SK-N-SH (cell line): ENCODE data around the gene TNPO2. TPM values are rescaled to one million over a fixed set of nuclear protein-coding genes. Genes with fewer than 3 reads are reported as not detected.
A peak's percentile ranks its signal among the peaks of the same experiment; 100 is the strongest.

ENCODE experiments used
- CTCF ChIA-PET: fragments of 300-600, 350-600 bp; formaldehyde crosslinking; extraction: SDS; loops from one replicate; lab custom pipeline; 2021; lab: Yijun Ruan, JAX
- POLR2A ChIA-PET: fragments of 350-600 bp; sonication (Branson Sonifier 250); formaldehyde crosslinking; extraction: SDS; loops from one replicate; lab custom pipeline; 2020; ENCODE audit warnings: antibody characterized with exemption, inconsistent platforms; lab: Yijun Ruan, JAX
- DNase-seq: peaks from one replicate; pipeline ENCODE4 v3.0.0; 2012
- H2AFZ ChIP-seq: fragments of 200-600 bp; sonication (generic); 2 replicates; pipeline ENCODE4 v1.8.1; 2016; ENCODE audit warnings: antibody characterized with exemption, mild to moderate bottlenecking, low read depth
- H3F3A ChIP-seq: fragments of 200-600 bp; sonication (generic); replicated peaks from 2 replicates; pipeline ENCODE3; 2016; ENCODE audit warnings: antibody characterized with exemption, mild to moderate bottlenecking; ENCODE audit not compliant: insufficient read depth
- H3K27ac ChIP-seq, 2 experiments: fragments of 200-500 bp in 1 of 2; fragments of 200-600 bp in 1 of 2; sonication (Bioruptor generic) in 1 of 2; sonication (generic), shearing (Covaris generic) in 1 of 2; 2 replicates each; pipeline versions ENCODE4 v1.5.1 to v1.6.1; 2014 to 2016; ENCODE audit warnings: low read depth in 2 of 2, inconsistent platforms in 1 of 2, low read length in 1 of 2, mild to moderate bottlenecking in 1 of 2, mixed read lengths in 1 of 2
- H3K27me3 ChIP-seq: fragments of 200-600 bp; sonication (generic), shearing (Covaris generic); 2 replicates; pipeline ENCODE4 v1.6.1; 2016; ENCODE audit warnings: mixed run types; ENCODE audit not compliant: insufficient read depth
- H3K36me3 ChIP-seq, 2 experiments: fragments of 200-500 bp in 1 of 2; fragments of 200-600 bp in 1 of 2; sonication (Bioruptor generic) in 1 of 2; sonication (generic) in 1 of 2; replicated peaks in 1 of 2; 2 replicates each; pipeline versions ENCODE3 to v1.5.1; 2014 to 2016; ENCODE audit warnings: low read length in 1 of 2, mild to moderate bottlenecking in 1 of 2; ENCODE audit not compliant: insufficient read depth in 2 of 2, control insufficient read depth in 1 of 2
- H3K4me1 ChIP-seq, 2 experiments: fragments of 200-500 bp in 1 of 2; fragments of 200-600 bp in 1 of 2; sonication (Bioruptor generic) in 1 of 2; sonication (generic), shearing (Covaris generic) in 1 of 2; 2 replicates each; pipeline versions ENCODE4 v1.5.1 to v1.6.1; 2014 to 2016; ENCODE audit warnings: low read depth in 1 of 2, low read length in 1 of 2, mixed run types in 1 of 2; ENCODE audit not compliant: insufficient read depth in 2 of 2, control insufficient read depth in 1 of 2
- H3K4me2 ChIP-seq: fragments of 200-600 bp; sonication (generic), shearing (Covaris generic); 2 replicates; pipeline ENCODE4 v1.6.1; 2017; ENCODE audit warnings: mixed run types
- H3K4me3 ChIP-seq, 2 experiments: fragments of 200-500 bp in 1 of 2; fragments of 200-600 bp in 1 of 2; sonication (Bioruptor generic) in 1 of 2; sonication (generic), shearing (Covaris generic) in 1 of 2; 2 replicates each; pipeline versions ENCODE4 v1.5.1 to v1.8.1; 2014 to 2016; ENCODE audit warnings: low read depth in 2 of 2, inconsistent platforms in 1 of 2, low read length in 1 of 2, mild to moderate bottlenecking in 1 of 2, mixed read lengths in 1 of 2, moderate library complexity in 1 of 2
- H3K79me2 ChIP-seq: fragments of 200-600 bp; sonication (generic); 2 replicates; pipeline ENCODE4 v1.8.1; 2017; ENCODE audit warnings: mild to moderate bottlenecking; ENCODE audit not compliant: insufficient read depth
- H3K9ac ChIP-seq: fragments of 200-600 bp; sonication (generic); 2 replicates; pipeline ENCODE4 v1.6.1; 2017; ENCODE audit warnings: mixed run types
- H3K9me2 ChIP-seq: fragments of 200-600 bp; sonication (generic); 2 replicates; pipeline ENCODE4 v1.6.1; 2017; ENCODE audit warnings: mixed run types
- H3K9me3 ChIP-seq: fragments of 200-600 bp; sonication (generic); 2 replicates; pipeline ENCODE4 v1.6.1; 2017; ENCODE audit warnings: mixed run types, mild to moderate bottlenecking, moderate library complexity
- H4K20me1 ChIP-seq: fragments of 200-600 bp; sonication (generic); 2 replicates; pipeline ENCODE4 v1.6.1; 2017; ENCODE audit warnings: mild to moderate bottlenecking, mixed run types; ENCODE audit not compliant: insufficient read depth
- CHD2 ChIP-seq: fragments of 150-350 bp; IDR thresholded peaks from 2 replicates; pipeline ENCODE4 v1.6.1; 2018; ENCODE audit warnings: low read length; ENCODE audit not compliant: partially characterized antibody
- CTCF ChIP-seq: fragments of 200-600 bp; sonication (generic); IDR thresholded peaks from 2 replicates; pipeline ENCODE4 v1.6.1; 2017; ENCODE audit warnings: antibody characterized with exemption, mild to moderate bottlenecking, moderate library complexity
- ELF1 ChIP-seq: IDR thresholded peaks from 2 replicates; pipeline ENCODE4 v1.4.0; 2012
- EZH2phosphoT487 ChIP-seq: fragments of 200-600 bp; sonication (generic); IDR thresholded peaks from 2 replicates; pipeline ENCODE4 v1.6.1; 2017; ENCODE audit warnings: low read depth, mixed run types, mild to moderate bottlenecking, antibody characterized with exemption, moderate library complexity, borderline replicate concordance
- GABPA ChIP-seq: IDR thresholded peaks from 2 replicates; pipeline ENCODE4 v1.4.0; 2012; ENCODE audit warnings: low read depth, mild to moderate bottlenecking
- JUND ChIP-seq: IDR thresholded peaks from 2 replicates; pipeline ENCODE4 v1.4.0; 2012
- MEF2A ChIP-seq: IDR thresholded peaks from 2 replicates; pipeline ENCODE4 v1.4.0; 2012; ENCODE audit warnings: low read depth, borderline replicate concordance
- MXI1 ChIP-seq: IDR thresholded peaks from 2 replicates; pipeline ENCODE4 v1.6.1; 2012; ENCODE audit warnings: mild to moderate bottlenecking, low read depth, low read length, improper control_type of control experiment
- NRF1 ChIP-seq: IDR thresholded peaks from 2 replicates; pipeline ENCODE4 v1.6.1; 2012; ENCODE audit warnings: low read depth, mild to moderate bottlenecking, low read length
- PBX3 ChIP-seq: IDR thresholded peaks from 2 replicates; pipeline ENCODE4; 2012
- POLR2AphosphoS5 ChIP-seq: IDR thresholded peaks from 2 replicates; pipeline ENCODE4 v1.6.1; 2012; ENCODE audit warnings: low read depth, low read length
- RCOR1 ChIP-seq: fragments of 150-350 bp; IDR thresholded peaks from 2 replicates; pipeline ENCODE4 v1.6.1; 2017; ENCODE audit warnings: antibody characterized with exemption, low read length
- REST ChIP-seq: IDR thresholded peaks from 2 replicates; pipeline ENCODE4 v1.6.1; 2012; ENCODE audit warnings: mild to moderate bottlenecking, low read depth, low read length, moderate library complexity
- RFX5 ChIP-seq: IDR thresholded peaks from 2 replicates; pipeline ENCODE4 v1.6.1; 2012; ENCODE audit warnings: mild to moderate bottlenecking, improper control_type of control experiment, low read length
- RXRA ChIP-seq: IDR thresholded peaks from 2 replicates; pipeline ENCODE4 v1.4.0; 2012; ENCODE audit warnings: low read depth, mild to moderate bottlenecking, borderline replicate concordance
- SIN3A ChIP-seq: IDR thresholded peaks from 2 replicates; pipeline ENCODE4 v1.6.1; 2012; ENCODE audit warnings: low read depth, mild to moderate bottlenecking, low read length, moderate library complexity, borderline replicate concordance
- SMC3 ChIP-seq: IDR thresholded peaks from 2 replicates; pipeline ENCODE4 v1.6.1; 2012; ENCODE audit warnings: low read depth, low read length, improper control_type of control experiment
- TAF1 ChIP-seq: IDR thresholded peaks from 2 replicates; pipeline ENCODE4 v1.6.1; 2012; ENCODE audit warnings: low read depth, mild to moderate bottlenecking, low read length, moderate library complexity, borderline replicate concordance
- TEAD4 ChIP-seq: IDR thresholded peaks from 2 replicates; pipeline ENCODE4 v1.4.0; 2012; ENCODE audit warnings: mild to moderate bottlenecking, borderline replicate concordance; ENCODE audit not compliant: insufficient read depth
- USF1 ChIP-seq: IDR thresholded peaks from 2 replicates; pipeline ENCODE4 v1.4.0; 2012; ENCODE audit warnings: low read depth, borderline replicate concordance
- YY1 ChIP-seq: IDR thresholded peaks from 2 replicates; pipeline ENCODE4 v1.4.0; 2012; ENCODE audit warnings: low read depth, mild to moderate bottlenecking
- ZBTB33 ChIP-seq: IDR thresholded peaks from 2 replicates; pipeline ENCODE4 v1.4.0; 2012; ENCODE audit warnings: low read depth, borderline replicate concordance
- WGBS: methylation state at CpG from one replicate; pipeline ENCODE4 v1.1.6; 2017; ENCODE audit warnings: low lambda C conversion rate; 5-methylcytosine and 5-hydroxymethylcytosine counted together
- polyA plus RNA-seq, 3 experiments: library from polyadenylated mRNA; depleted of rRNA; stranded (reverse); fragments of >200 nt; gene quantifications; 2 replicates each; pipeline ENCODE4 v1.2.3, GENCODE V29; 2012

The TNPO2 gene
- polyA plus RNA-seq, 1 of the 3 experiments (the other 2 are of a cell fraction), result 82.4 TPM

- H3K4me2 ChIP-seq, result peak overlapping the region; percentile 90
- H3K9ac ChIP-seq, result peak overlapping the region; percentile 76
- peaks cover 51% of the 10 kb centered on the region for H3K79me2 ChIP-seq
- H2AFZ ChIP-seq, result peak overlapping the region; percentile 82
- no peaks in the 10 kb centered on the region for H3K27me3 ChIP-seq
- CTCF ChIA-PET, result interaction anchor here (1.0 to 2.9 kb wide), 6 partner anchors 8 to 117 kb away, joined by 3 to 13 read pairs (median 6); no protein-coding TSS in a partner anchor
- peaks cover 5 to 35% of the 10 kb centered on the region in 2 experiments; a peak in 2 of 4 replicates for H3K4me1 ChIP-seq
- H3K4me3 ChIP-seq, result peak overlapping the region; percentile 80 to 85
- under 1% methylated on average over 38 of the region's 64 CpGs for WGBS
- no peaks in the 10 kb centered on the region for H3K9me3 ChIP-seq
- H4K20me1 ChIP-seq, result no peaks in the 10 kb centered on the region
- no peaks in the 10 kb centered on the region for H3K9me2 ChIP-seq
- DNase-seq, result peak; percentile 82
- H3K27ac ChIP-seq, result peak overlapping the region; percentile 89 to 96
- H3K36me3 ChIP-seq, result peaks cover 17 to 21% of the 10 kb centered on the region in 2 experiments
- POLR2A ChIA-PET, result interaction anchor here (1.3 to 1.7 kb wide), 3 partner anchors 9 to 59 kb away, joined by 3 to 6 read pairs (median 4); partner anchors contain the start of genes DHPS, ZNF490 and ZNF791
- peaks cover 28% of the 10 kb centered on the region for H3F3A ChIP-seq
- TF ChIP-seq CHD2 (peak; percentile 60), RCOR1 (no peak), USF1 (0 out of 2 replicates have a peak, but pooled peaks have one; percentile 16), SMC3 (no peak), TEAD4 (no peak), RFX5 (no peak), ELF1 (peak; percentile 94; the same call in 1 of the 2 replicates), ZBTB33 (no peak), MEF2A (no peak), SIN3A (peak; percentile 43; the same call in 1 of the 2 replicates), CTCF (peak; percentile 20; the same call in 1 of the 2 replicates), RXRA (no peak), REST (0 out of 2 replicates have a peak, but pooled peaks have one; percentile 36), GABPA (peak; percentile 97), YY1 (peak; percentile 81), MXI1 (peak; percentile 84), EZH2phosphoT487 (no peak), NRF1 (no peak), PBX3 (peak; percentile 11; the same call in 1 of the 2 replicates), POLR2AphosphoS5 (peak; percentile 82), JUND (no peak; the same call in 1 of the 2 replicates), TAF1 (peak; percentile 60; the same call in 1 of the 2 replicates)
Measured at GRCh38 chr19:12669270-12670158, 54.2 kb downstream of the TNPO2 start.
